Panc1 (cell line): ENCODE results near the gene PROM1. TPM values are rescaled to one million over a fixed set of nuclear protein-coding genes. Genes with fewer than 3 reads are reported as not detected.

Experiments used
- ATAC-seq: fragments of 200-7000 bp; cut with Tn5 transposase; 2 replicates; pipeline ENCODE4 v1.9.1; 2020; ENCODE audit warnings: mild to moderate bottlenecking, moderate library complexity
- BruUV-seq: library from RNA; stranded (reverse); fragments of 400-500 nt; replicated peaks from 2 replicates; lab custom pipeline; 2021; lab: Mats Ljungman, UMichigan
- CTCF ChIA-PET: fragments of 300-600 bp; sonication (Branson Sonifier 250); formaldehyde crosslinking; loops from one replicate; lab custom pipeline; 2022; ENCODE audit warnings: antibody characterized with exemption; lab: Charles Lee
- POLR2A ChIA-PET: fragments of 300-600 bp; sonication (Branson Sonifier 250); formaldehyde crosslinking; loops from one replicate; lab custom pipeline; 2022; ENCODE audit warnings: antibody characterized with exemption; lab: Charles Lee
- DNase-seq: peaks from one replicate; pipeline ENCODE4 v3.0.0-alpha.2; 2010; ENCODE audit warnings: low read depth, low spot score
- H3K27ac ChIP-seq: 2 replicates; pipeline ENCODE4 v1.5.1; 2011; ENCODE audit warnings: mild to moderate bottlenecking, low read length, inconsistent platforms
- H3K27me3 ChIP-seq: fragments of 200-500 bp; sonication (Bioruptor generic); 2 replicates; pipeline ENCODE4 v1.6.0; 2014; ENCODE audit warnings: low read length, inconsistent platforms; ENCODE audit not compliant: control insufficient read depth, insufficient read depth
- H3K36me3 ChIP-seq: fragments of 200-500 bp; sonication (Bioruptor generic); 2 replicates; pipeline ENCODE4 v1.5.1; 2014; ENCODE audit warnings: inconsistent platforms, mild to moderate bottlenecking, low read length, moderate library complexity; ENCODE audit not compliant: control insufficient read depth, insufficient read depth
- H3K4me1 ChIP-seq: 2 replicates; pipeline ENCODE4 v1.5.1; 2011; ENCODE audit warnings: inconsistent platforms, mild to moderate bottlenecking, low read length, moderate library complexity; ENCODE audit not compliant: control insufficient read depth, insufficient read depth
- H3K4me3 ChIP-seq, 2 experiments: 2 replicates each; pipeline ENCODE4 v1.5.1; 2011 to 2012; ENCODE audit warnings: low read depth in 2 of 2, low read length in 2 of 2, mild to moderate bottlenecking in 2 of 2, inconsistent platforms in 1 of 2, moderate library complexity in 1 of 2
- H3K9me3 ChIP-seq: fragments of 200-500 bp; sonication (Bioruptor generic); 2 replicates; pipeline ENCODE4 v1.5.1; 2014; ENCODE audit warnings: low read depth, mild to moderate bottlenecking, inconsistent platforms, low read length, moderate library complexity; ENCODE audit not compliant: control insufficient read depth, insufficient read depth
- CTCF ChIP-seq: fragments of 450-650 bp; IDR thresholded peaks from 2 replicates; pipeline ENCODE4 v1.5.1; 2017; ENCODE audit warnings: mild to moderate bottlenecking
- POLR2AphosphoS5 ChIP-seq: IDR thresholded peaks from 2 replicates; pipeline ENCODE4 v1.6.1; 2012; ENCODE audit warnings: mild to moderate bottlenecking, low read depth, low read length, moderate library complexity
- SIN3A ChIP-seq: IDR thresholded peaks from 2 replicates; pipeline ENCODE4 v1.6.1; 2012; ENCODE audit warnings: low read depth, mild to moderate bottlenecking, low read length, moderate library complexity, borderline replicate concordance; ENCODE audit not compliant: insufficient read depth
- TCF7L2 ChIP-seq: IDR thresholded peaks from 2 replicates; pipeline ENCODE4 v1.6.1; 2011; ENCODE audit warnings: mild to moderate bottlenecking, low read depth, low read length, inconsistent platforms
- in situ Hi-C: cut with HindIII; loops from 2 replicates; pipeline ENCODE4 v1.10.0; 2016; ENCODE audit warnings: low sequenced_read_pairs, low pct_unique_long_range_greater_than_20kb
- intact Hi-C: fragments of 100-400 bp; cut with micrococcal nuclease; formaldehyde crosslinking; loops from one replicate; pipeline ENCODE4 v1.10.0; 2022; ENCODE audit not compliant: unreplicated experiment
- total RNA-seq: library from RNA; stranded (reverse); gene quantifications from one replicate; pipeline ENCODE4 v1.2.1, GENCODE V29; 2021; ENCODE audit not compliant: unreplicated experiment
- TF ChIP-seq, protein P1 (sequence below), 2 experiments: IDR thresholded peaks; 2 replicates each; pipeline ENCODE4 v1.6.1; 2011 to 2012; ENCODE audit warnings: low read depth in 2 of 2, control low read depth in 1 of 2, low read length in 1 of 2, mild to moderate bottlenecking in 1 of 2, moderate library complexity in 1 of 2; ENCODE audit not compliant: insufficient read depth in 1 of 2

PROM1 gene
- total RNA-seq, 1 experiment from 2014 or later = 0.18 TPM

DNA sequence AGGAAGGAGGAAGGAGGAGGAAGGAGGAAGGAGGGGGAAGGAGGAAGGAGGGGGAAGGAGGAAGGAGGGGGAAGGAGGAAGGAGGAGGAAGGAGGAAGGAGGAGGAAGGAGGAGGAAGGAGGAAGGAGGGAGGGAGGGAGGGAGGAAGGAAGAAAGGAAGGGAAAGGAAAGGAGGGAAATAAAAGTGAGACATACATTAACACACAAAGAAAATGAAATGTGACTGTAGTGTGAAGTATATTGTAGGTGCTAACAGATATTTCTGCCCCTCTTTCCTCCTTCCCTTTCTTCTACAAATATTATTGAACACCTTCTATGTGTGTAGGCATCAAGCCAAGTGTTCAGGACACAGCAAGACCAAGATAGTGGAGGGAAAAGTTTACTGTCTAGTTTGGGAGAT is 26.4 kb upstream of the PROM1 start:
- Histone ChIP-seq H3K27me3 (no peaks in the 10 kb centered on the region), H3K36me3 (no peaks in the 10 kb centered on the region), H3K9me3 (no peaks in the 10 kb centered on the region), H3K27ac (no peak overlapping the region), H3K4me1 (no peaks in the 10 kb centered on the region), H3K4me3 (no peak overlapping the region)
- TF ChIP-seq, protein P1, sequence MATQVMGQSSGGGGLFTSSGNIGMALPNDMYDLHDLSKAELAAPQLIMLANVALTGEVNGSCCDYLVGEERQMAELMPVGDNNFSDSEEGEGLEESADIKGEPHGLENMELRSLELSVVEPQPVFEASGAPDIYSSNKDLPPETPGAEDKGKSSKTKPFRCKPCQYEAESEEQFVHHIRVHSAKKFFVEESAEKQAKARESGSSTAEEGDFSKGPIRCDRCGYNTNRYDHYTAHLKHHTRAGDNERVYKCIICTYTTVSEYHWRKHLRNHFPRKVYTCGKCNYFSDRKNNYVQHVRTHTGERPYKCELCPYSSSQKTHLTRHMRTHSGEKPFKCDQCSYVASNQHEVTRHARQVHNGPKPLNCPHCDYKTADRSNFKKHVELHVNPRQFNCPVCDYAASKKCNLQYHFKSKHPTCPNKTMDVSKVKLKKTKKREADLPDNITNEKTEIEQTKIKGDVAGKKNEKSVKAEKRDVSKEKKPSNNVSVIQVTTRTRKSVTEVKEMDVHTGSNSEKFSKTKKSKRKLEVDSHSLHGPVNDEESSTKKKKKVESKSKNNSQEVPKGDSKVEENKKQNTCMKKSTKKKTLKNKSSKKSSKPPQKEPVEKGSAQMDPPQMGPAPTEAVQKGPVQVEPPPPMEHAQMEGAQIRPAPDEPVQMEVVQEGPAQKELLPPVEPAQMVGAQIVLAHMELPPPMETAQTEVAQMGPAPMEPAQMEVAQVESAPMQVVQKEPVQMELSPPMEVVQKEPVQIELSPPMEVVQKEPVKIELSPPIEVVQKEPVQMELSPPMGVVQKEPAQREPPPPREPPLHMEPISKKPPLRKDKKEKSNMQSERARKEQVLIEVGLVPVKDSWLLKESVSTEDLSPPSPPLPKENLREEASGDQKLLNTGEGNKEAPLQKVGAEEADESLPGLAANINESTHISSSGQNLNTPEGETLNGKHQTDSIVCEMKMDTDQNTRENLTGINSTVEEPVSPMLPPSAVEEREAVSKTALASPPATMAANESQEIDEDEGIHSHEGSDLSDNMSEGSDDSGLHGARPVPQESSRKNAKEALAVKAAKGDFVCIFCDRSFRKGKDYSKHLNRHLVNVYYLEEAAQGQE (IDR thresholded peaks at IDR 0.05; ENCODE audit: insufficient read depth in 1 of 2, low read depth in 2 of 2, low read length in 1 of 2) = no peak
- no peak for TF ChIP-seq TCF7L2
- no peak for TF ChIP-seq SIN3A
- TF ChIP-seq CTCF = no peak
- TF ChIP-seq POLR2AphosphoS5 = no peak
- ATAC-seq (no peak), DNase-seq (no peak)
- in situ Hi-C loops (no loop called here), intact Hi-C loops (no loop called here)
- POLR2A ChIA-PET = no interaction called here
- CTCF ChIA-PET = no interaction called here
- BruUV-seq = no TSS peak

GRCh38 chr4:16109256-16109655 is 25.4 kb upstream of the PROM1 start:
- Histone ChIP-seq H3K9me3 (no peaks in the 10 kb centered on the region), H3K27me3 (no peaks in the 10 kb centered on the region), H3K36me3 (no peaks in the 10 kb centered on the region), H3K27ac (no peak overlapping the region), H3K4me3 (no peak overlapping the region), H3K4me1 (no peaks in the 10 kb centered on the region)
- in situ Hi-C loops = no loop called here
- ChIA-PET POLR2A (no interaction called here), CTCF (no interaction called here)
- TF ChIP-seq SIN3A = no peak
- TF ChIP-seq TCF7L2 = no peak
- TF ChIP-seq, protein P1 (IDR thresholded peaks at IDR 0.05; ENCODE audit: insufficient read depth in 1 of 2, low read depth in 2 of 2, low read length in 1 of 2) = no peak
- TF ChIP-seq CTCF = no peak
- TF ChIP-seq POLR2AphosphoS5 = no peak
- intact Hi-C loops = no loop called here
- no peak for DNase-seq
- no peak for ATAC-seq
- no TSS peak for BruUV-seq
